ENCODE measurements around the gene ZFHX3. TPM values are rescaled to one million over a fixed set of nuclear protein-coding genes. Genes with fewer than 3 reads are reported as not detected.

ZFHX3 gene
- total RNA-seq, 1 donor from 2014 or later = 40.1 TPM

DNA sequence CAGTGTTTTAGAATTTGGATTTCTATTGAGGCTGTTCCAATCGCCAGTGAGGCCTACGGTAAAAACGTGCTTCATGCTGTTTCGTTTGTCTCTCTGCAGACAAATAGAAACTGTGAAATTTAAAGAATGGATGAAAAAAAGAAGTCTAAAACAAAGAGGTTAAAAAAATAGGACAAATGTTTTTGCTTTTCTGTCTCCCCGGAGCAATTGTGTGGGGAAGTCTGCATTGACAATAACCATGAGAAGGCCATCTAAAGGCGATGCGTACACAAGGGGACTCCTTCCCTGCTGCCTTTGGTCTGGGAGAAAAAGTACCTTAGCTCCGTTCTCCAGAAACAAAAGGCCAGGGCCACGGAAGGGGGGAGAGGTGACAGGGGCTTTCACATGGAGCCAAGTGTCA, 4.6 kb upstream of the ZFHX3 start:
- Mint-ChIP-seq H3K36me3 (ENCODE audit: low read depth) (peaks cover 2% of the 10 kb centered on the region), H3K27ac (ENCODE audit: unreplicated experiment) (no peak overlapping the region), H3K4me3 (no peak overlapping the region), H3K27me3 (ENCODE audit: low read depth) (no peaks in the 10 kb centered on the region), H3K9me3 (no peaks in the 10 kb centered on the region), H3K4me1 (no peaks in the 10 kb centered on the region)
- no peak for TF ChIP-seq CTCF (conservative IDR thresholded peaks at IDR 0.05)
- no peak for DNase-seq (ENCODE audit: low read depth, low spot score)

- no peaks in the 10 kb centered on the region for H3K36me3 Mint-ChIP-seq (ENCODE audit: low read depth)
- H3K9me3 Mint-ChIP-seq = no peaks in the 10 kb centered on the region
- no peak overlapping the region for H3K4me3 Mint-ChIP-seq
- no peak for DNase-seq (ENCODE audit: low read depth, low spot score)
- no peaks in the 10 kb centered on the region for H3K27me3 Mint-ChIP-seq (ENCODE audit: low read depth)
- TF ChIP-seq CTCF (conservative IDR thresholded peaks at IDR 0.05) = no peak
- peaks cover 5% of the 10 kb centered on the region for H3K4me1 Mint-ChIP-seq
- H3K27ac Mint-ChIP-seq (ENCODE audit: unreplicated experiment) = no peak overlapping the region
Measured at GRCh38 chr16:73051961-73052360, 4.0 kb upstream of the ZFHX3 start.

GRCh38 chr16:73051226-73051625, 3.3 kb upstream of the ZFHX3 start:
- TF ChIP-seq CTCF (conservative IDR thresholded peaks at IDR 0.05) = no peak
- Mint-ChIP-seq H3K27ac (ENCODE audit: unreplicated experiment) (no peak overlapping the region), H3K9me3 (no peaks in the 10 kb centered on the region), H3K4me3 (no peak overlapping the region), H3K27me3 (ENCODE audit: low read depth) (no peaks in the 10 kb centered on the region), H3K36me3 (ENCODE audit: low read depth) (no peaks in the 10 kb centered on the region), H3K4me1 (peaks cover 12% of the 10 kb centered on the region)
- DNase-seq (ENCODE audit: low read depth, low spot score) = no peak

DNA sequence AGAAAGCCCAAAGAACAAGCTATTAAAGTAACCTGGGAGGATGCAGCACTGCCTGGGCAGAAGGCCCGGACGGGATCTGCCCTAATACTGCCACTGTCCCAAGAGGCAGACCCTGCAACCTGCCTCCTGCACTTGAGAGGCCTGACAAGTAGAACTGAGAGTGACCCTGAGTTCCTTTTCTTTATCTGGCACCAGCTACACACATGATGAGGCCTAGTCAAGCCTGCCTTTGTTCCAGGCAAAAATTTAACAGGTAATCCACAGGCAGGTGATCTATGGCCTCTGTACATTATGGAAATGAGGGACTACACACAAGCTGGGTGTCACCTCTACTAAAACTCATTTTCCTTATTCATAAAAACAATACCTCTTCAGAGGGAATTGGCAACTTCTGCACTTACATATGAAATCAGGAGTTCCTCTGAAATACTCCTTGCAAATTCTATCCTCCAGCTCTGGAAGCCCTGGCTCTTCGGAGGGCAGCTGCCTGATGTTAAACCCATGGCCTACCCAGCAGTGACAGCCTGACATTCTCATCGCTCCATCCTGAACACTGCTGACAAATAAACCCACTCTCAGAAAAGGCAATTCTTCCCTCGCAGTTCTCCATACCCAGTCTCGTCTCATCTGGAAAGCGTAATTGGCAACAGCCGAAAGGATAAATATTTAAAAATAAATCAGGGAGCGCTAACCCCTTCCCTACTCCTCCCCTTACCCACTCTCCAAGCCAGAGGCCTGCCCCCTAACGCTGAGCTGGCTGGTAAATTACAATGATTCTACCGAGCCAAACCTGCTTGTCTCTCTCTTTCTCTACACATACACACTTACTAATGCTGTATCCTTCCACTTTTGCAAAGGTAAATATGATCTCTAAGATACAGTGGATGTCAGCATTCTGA, 2.5 kb upstream of the ZFHX3 start:
- Mint-ChIP-seq H3K4me1 (peaks cover 20% of the 10 kb centered on the region), H3K9me3 (no peaks in the 10 kb centered on the region), H3K36me3 (ENCODE audit: low read depth) (no peaks in the 10 kb centered on the region), H3K4me3 (no peak overlapping the region), H3K27ac (ENCODE audit: unreplicated experiment) (no peak overlapping the region), H3K27me3 (ENCODE audit: low read depth) (no peaks in the 10 kb centered on the region)
- no peak for DNase-seq (ENCODE audit: low read depth, low spot score)
- TF ChIP-seq CTCF (conservative IDR thresholded peaks at IDR 0.05) = no peak

DNA sequence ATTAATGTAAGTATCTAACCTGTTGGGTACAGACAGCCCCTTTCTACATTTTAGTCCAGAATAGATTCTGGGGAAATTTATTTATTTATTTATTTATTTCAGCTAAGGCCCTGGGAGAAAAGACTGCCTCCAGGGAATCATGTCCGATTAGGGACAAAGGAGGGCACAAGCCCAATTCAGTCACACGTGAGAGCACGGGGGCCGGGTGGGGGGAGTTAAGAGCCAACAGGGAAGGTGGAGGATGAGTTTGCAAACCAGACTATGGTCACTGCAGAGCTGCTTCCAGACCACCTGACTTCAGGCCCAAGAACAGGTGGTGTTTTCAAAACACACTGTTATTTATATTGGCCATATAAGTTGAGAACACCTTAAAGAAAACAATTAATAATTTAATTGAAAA, 1.6 kb upstream of the ZFHX3 start:
- no peaks in the 10 kb centered on the region for H3K9me3 Mint-ChIP-seq
- no peaks in the 10 kb centered on the region for H3K27me3 Mint-ChIP-seq (ENCODE audit: low read depth)
- peaks cover 28% of the 10 kb centered on the region for H3K4me1 Mint-ChIP-seq
- H3K4me3 Mint-ChIP-seq = peak overlapping the region; percentile 78
- H3K36me3 Mint-ChIP-seq (ENCODE audit: low read depth) = no peaks in the 10 kb centered on the region
- no peak for DNase-seq (ENCODE audit: low read depth, low spot score)
- TF ChIP-seq CTCF (conservative IDR thresholded peaks at IDR 0.05) = no peak
- H3K27ac Mint-ChIP-seq (ENCODE audit: unreplicated experiment) = no peak overlapping the region
